Left colon (tissue), 2 donors: ENCODE data around the gene FAM3C. TPM values are rescaled to one million over a fixed set of nuclear protein-coding genes. Genes with fewer than 3 reads are reported as not detected.

Source experiments
- ATAC-seq: fragments of 200-7000 bp; cut with Tn5 transposase; one replicate; pipeline ENCODE4 v1.9.1; 2020; ENCODE audit warnings: mild to moderate bottlenecking, moderate library complexity
- DNase-seq, 2 donors: peaks; one replicate each; pipeline ENCODE4 v3.0.0-alpha.2; 2020
- intact Hi-C, 2 donors: fragments of 100-400 bp; cut with DNase I in 1 of 2; cut with micrococcal nuclease in 1 of 2; formaldehyde crosslinking; loops; one replicate each; pipeline versions ENCODE4 v1.11.2 to v1.14.0; 2022; cut with DNase I, micrococcal nuclease
- total RNA-seq, 2 donors: library from RNA; stranded (reverse); fragmentation: NEBNext Ultra II Directional; extraction: Animal tissue kit (Norgen Biotek cat#: 25700); gene quantifications; one replicate each; pipeline ENCODE4 v1.2.1, GENCODE V29; 2021
- donor health status: DM: no; HTN: no; CAD: no.
- donor health status: DM: yes; HTN: yes; CAD: no.

Gene FAM3C
- total RNA-seq, 2 donors from 2014 or later: 46.4 to 51.7 TPM

DNA sequence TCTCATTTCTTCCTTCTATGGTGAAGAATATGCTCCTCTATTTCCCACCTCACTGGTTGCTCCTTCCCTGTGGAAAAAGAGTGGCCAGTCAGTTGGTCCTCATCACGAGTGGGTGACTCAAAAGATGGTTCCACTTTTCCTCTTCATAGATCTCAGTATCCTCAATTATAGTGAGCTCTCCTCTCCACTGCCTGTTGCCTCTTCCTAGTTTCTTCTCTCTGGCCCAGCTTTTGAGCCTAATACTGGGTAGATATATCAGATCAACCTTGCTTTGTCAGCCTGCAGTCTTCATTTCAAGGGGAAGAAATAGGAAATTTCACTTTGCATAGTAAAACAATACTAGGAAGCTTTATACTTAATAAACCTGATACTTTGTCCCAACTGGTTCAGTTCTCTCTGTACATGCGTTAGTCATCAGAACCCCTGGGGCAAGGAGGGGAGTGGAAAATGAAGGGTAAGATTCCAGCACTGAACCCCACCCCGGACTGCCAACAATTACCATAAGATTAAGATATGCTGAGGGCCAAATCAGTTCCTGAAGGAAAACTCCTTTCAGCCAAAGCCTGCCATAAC is 82.8 kb downstream of the FAM3C start:
- DNase-seq (no peak), ATAC-seq (peak; percentile 69)
- intact Hi-C loops: no loop called here

DNA sequence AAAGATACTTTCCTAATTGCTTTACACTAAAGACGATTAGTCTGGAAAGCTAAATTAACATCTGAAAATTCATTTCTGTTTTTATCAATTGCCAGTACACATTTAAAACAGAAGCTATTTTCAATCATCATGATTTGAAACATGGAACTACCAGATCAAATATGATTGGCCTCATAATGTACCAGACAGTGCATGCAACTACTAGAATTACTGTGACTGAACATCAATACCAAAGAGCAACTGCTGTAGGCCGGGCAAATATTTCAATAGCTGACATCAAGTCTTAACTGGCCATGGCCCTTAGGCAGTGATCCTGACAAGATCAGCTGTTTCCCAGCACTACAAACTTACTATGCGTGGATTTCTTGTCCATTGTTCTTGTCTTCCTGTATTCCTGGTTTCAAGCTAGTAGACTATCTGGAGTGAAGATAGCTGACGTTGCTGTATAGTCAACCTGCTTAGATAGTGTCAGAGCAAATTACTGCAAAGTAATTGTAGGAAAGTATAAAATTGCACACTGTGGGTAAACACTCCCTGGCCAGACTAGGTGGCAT is 89.0 kb downstream of the FAM3C start:
- DNase-seq (no peak), ATAC-seq (no peak)
- intact Hi-C loops: no loop called here

GRCh38 chr7:121306565-121306964 is 89.5 kb downstream of the FAM3C start:
- ATAC-seq (no peak), DNase-seq (no peak)
- intact Hi-C loops: no loop called here

- intact Hi-C loops: no loop called here
- ATAC-seq (no peak), DNase-seq (no peak)
Measured at GRCh38 chr7:121305109-121305508, 91.0 kb downstream of the FAM3C start.

GRCh38 chr7:121304102-121304658 is 91.9 kb downstream of the FAM3C start:
- ATAC-seq (no peak), DNase-seq (no peak)
- intact Hi-C loops: no loop called here

GRCh38 chr7:121303422-121304101 is 92.5 kb downstream of the FAM3C start:
- intact Hi-C loops: no loop called here
- no peak for ATAC-seq
- no peak for DNase-seq

DNA sequence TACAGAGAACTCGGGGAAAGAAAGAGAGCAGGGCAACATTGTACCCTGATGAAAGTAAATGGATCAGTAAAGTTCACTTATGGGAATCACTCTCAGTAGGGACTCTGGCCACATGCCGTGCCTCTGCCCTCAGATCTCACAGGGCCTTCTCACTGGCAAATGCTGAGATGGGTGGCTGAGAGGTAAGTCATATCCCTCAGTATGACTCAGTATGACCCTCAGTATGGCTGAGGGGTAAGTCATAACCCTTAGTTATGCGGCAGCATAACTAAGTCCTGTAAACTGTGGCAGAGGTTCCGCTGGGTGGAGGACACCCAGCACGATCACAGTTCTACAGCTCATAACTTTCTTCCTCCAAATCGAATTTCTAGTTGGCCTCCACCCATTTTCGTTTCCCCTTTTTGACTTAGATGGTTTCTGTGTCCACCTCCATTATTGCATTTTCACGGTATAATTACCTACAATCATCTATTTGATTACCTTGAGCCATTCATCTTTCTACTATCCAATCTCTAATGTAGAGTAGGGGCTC is 93.8 kb downstream of the FAM3C start:
- DNase-seq: no peak
- intact Hi-C loops: no loop called here
- ATAC-seq: no peak

DNA sequence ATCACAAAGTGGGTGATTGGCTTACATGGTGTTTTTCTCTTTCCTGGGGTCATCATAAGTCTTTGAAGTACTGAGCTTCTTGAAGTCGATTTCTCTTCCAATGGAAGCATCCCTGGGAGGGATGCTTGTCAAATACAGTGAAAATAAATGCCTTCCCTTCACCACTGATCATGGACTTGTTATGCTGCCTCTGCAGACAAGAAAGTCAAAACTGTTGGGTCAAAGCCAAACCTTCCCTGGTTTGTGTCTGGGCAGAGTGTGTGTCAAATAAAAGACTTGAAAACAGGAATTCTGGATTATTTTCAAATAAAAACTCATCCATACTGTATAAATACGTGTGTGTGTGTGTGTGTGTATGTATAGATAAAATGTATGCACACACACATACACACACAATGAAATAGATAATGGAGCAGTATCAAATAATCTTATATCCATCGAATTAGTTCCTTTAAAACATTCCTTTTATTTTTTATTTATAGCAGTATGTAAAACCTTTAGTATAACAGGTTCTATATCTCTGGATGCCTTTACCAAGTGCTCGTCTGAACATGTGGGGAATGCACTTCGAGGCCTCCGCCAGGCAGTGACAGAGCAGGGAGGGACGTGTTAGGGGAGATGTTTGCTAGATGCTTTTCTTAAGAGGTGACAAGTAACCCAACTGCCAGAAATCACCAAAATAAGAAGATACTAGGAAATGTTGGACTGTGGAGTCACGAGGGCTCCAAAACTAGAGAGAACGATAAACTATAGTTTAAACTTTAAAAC is 94.5 kb downstream of the FAM3C start:
- intact Hi-C loops: no loop called here
- ATAC-seq (no peak), DNase-seq (no peak)

- ATAC-seq (peak; percentile 64), DNase-seq (no peak)
- intact Hi-C loops: no loop called here
Measured at GRCh38 chr7:121300685-121301420, 95.3 kb downstream of the FAM3C start.

Other genes starting within 250 kb of the FAM3C start
- not detected for gene WNT16, start 67.3 kb downstream of the FAM3C start, total RNA-seq